Anterior cingulate cortex (tissue), 58 donors: Measurements from ENCODE around the gene QKI.

ENCODE experiments used
- DNase-seq, 58 donors: peaks; one replicate each; lab custom pipeline; 2025; lab: John Stamatoyannopoulos, UW

Gene QKI

GRCh38 chr6:163390770-163391169, 23.7 kb upstream of the QKI start:
- DNase-seq = no peak

- no peak for DNase-seq
Observed at GRCh38 chr6:163391985-163392384, 22.5 kb upstream of the QKI start.

GRCh38 chr6:163392533-163392932, 22.0 kb upstream of the QKI start:
- peak in 1 of 58 donors; percentile 33 for DNase-seq

- DNase-seq = no peak
Observed at GRCh38 chr6:163393923-163394322, 20.6 kb upstream of the QKI start.

- DNase-seq = no peak
Observed at GRCh38 chr6:163394659-163395058, 19.9 kb upstream of the QKI start.

- no peak for DNase-seq
Observed at GRCh38 chr6:163395122-163395830, 19.2 kb upstream of the QKI start.

GRCh38 chr6:163395831-163396185, 18.7 kb upstream of the QKI start:
- no peak for DNase-seq

GRCh38 chr6:163397326-163397725, 17.2 kb upstream of the QKI start:
- DNase-seq = no peak

GRCh38 chr6:163398115-163398514, 16.4 kb upstream of the QKI start:
- DNase-seq = no peak

- peak in 27 of 58 donors; percentile 17 to 70 (median 41) for DNase-seq
Observed at GRCh38 chr6:163398815-163399214, 15.7 kb upstream of the QKI start.

GRCh38 chr6:163400509-163400908, 14.0 kb upstream of the QKI start:
- DNase-seq = no peak

GRCh38 chr6:163401039-163401885, 13.3 kb upstream of the QKI start:
- no peak for DNase-seq

GRCh38 chr6:163402616-163403015, 11.9 kb upstream of the QKI start:
- no peak for DNase-seq

- DNase-seq = peak in 25 of 58 donors; percentile 19 to 71 (median 37)
Observed at GRCh38 chr6:163404825-163405265, 9.7 kb upstream of the QKI start.

- peak in 52 of 58 donors; percentile 16 to 83 (median 70) for DNase-seq
Observed at GRCh38 chr6:163405412-163406309, 8.9 kb upstream of the QKI start.

GRCh38 chr6:163406366-163406765, 8.2 kb upstream of the QKI start:
- DNase-seq = no peak

GRCh38 chr6:163406830-163407229, 7.7 kb upstream of the QKI start:
- DNase-seq = no peak

- no peak for DNase-seq
Observed at GRCh38 chr6:163408352-163408991, 6.0 kb upstream of the QKI start.

- DNase-seq = no peak
Observed at GRCh38 chr6:163409712-163410111, 4.8 kb upstream of the QKI start.

GRCh38 chr6:163412341-163412740, 2.2 kb upstream of the QKI start:
- DNase-seq = no peak
